Measurements from ENCODE around the gene ASCL5. TPM values are rescaled to one million over a fixed set of nuclear protein-coding genes. Genes with fewer than 3 reads are reported as not detected.

ASCL5 gene
- total and polyA plus RNA-seq, 2 of the 13 experiments (the other 11 are each of a cell fraction or from before 2014, with no cell fraction given): not detected

GRCh38 chr1:201170533-201171062, 43.6 kb upstream of the ASCL5 start (continued):
- TF ChIP-seq GZF1 (CRISPR knock-in tag; IDR thresholded peaks at IDR 0.05) (no peak), ZNF3 (CRISPR knock-in tag; IDR thresholded peaks at IDR 0.05) (peak; percentile 89), ZNF572 (CRISPR knock-in tag; IDR thresholded peaks at IDR 0.05) (no peak), ZNF788 (CRISPR knock-in tag; IDR thresholded peaks at IDR 0.05; ENCODE audit: borderline replicate concordance) (peak; percentile 68; the same call in 1 of the 2 replicates), ZNF460 (CRISPR knock-in tag; IDR thresholded peaks at IDR 0.05; ENCODE audit: borderline replicate concordance) (no peak), ZNF564 (CRISPR knock-in tag; IDR thresholded peaks at IDR 0.05) (no peak), SNRNP70 (IDR thresholded peaks at IDR 0.05; ENCODE audit: low read depth, low read length) (no peak), E2F2 (CRISPR knock-in tag; IDR thresholded peaks at IDR 0.05; ENCODE audit: borderline replicate concordance) (no peak), ZBTB25 (CRISPR knock-in tag; IDR thresholded peaks at IDR 0.05) (peak; percentile 90), POGZ (CRISPR knock-in tag; IDR thresholded peaks at IDR 0.05) (peak; percentile 75), ZBTB34 (CRISPR knock-in tag; IDR thresholded peaks at IDR 0.05) (no peak), FOXA1 (IDR thresholded peaks at IDR 0.05) (0 out of 2 replicates have a peak, but pooled peaks have one; percentile 40), FOXA1 (CRISPR knock-in tag; IDR thresholded peaks at IDR 0.05) (peak; percentile 87), TRIM22 (IDR thresholded peaks at IDR 0.05) (no peak), PRPF4 (IDR thresholded peaks at IDR 0.05; ENCODE audit: low read depth, low read length, poor library complexity, severe bottlenecking) (no peak), FOXO1 (CRISPR knock-in tag; IDR thresholded peaks at IDR 0.05) (peak; percentile 67; the same call in 1 of the 2 replicates), SOX6 (IDR thresholded peaks at IDR 0.05) (no peak), SOX6 (CRISPR knock-in tag; IDR thresholded peaks at IDR 0.05) (peak; percentile 92), U2AF2 (IDR thresholded peaks at IDR 0.05; ENCODE audit: low read depth, low read length) (no peak), CSRNP1 (CRISPR knock-in tag; IDR thresholded peaks at IDR 0.05) (peak; percentile 64; the same call in 1 of the 2 replicates), ZNF281 (CRISPR knock-in tag; IDR thresholded peaks at IDR 0.05; ENCODE audit: borderline replicate concordance) (peak; percentile 66; the same call in 1 of the 2 replicates)
